HEK293 (cell line): ENCODE data around the gene DOCK4.

Experiments used
- FEZF1 ChIP-seq: fragments of 450-650 bp; formaldehyde crosslinking; IDR thresholded peaks from 2 replicates; pipeline ENCODE4 v1.5.1; 2016; ENCODE audit warnings: missing biosample characterization, missing genetic modification characterization
- HOXD13 ChIP-seq: sonication (generic); formaldehyde crosslinking; IDR thresholded peaks from 2 replicates; pipeline ENCODE4 v1.8.0; 2022; ENCODE audit warnings: missing genetic modification reagents, borderline replicate concordance
- IKZF3 ChIP-seq: fragments of 450-650 bp; IDR thresholded peaks from 2 replicates; pipeline ENCODE4 v1.5.0; 2018; ENCODE audit warnings: missing biosample characterization, mild to moderate bottlenecking, missing genetic modification characterization, moderate library complexity
- MZF1 ChIP-seq: fragments of 450-650 bp; formaldehyde crosslinking; IDR thresholded peaks from 2 replicates; pipeline ENCODE4 v1.5.1; 2017; ENCODE audit warnings: missing biosample characterization, missing genetic modification characterization, borderline replicate concordance
- WT1 ChIP-seq: fragments of 450-650 bp; formaldehyde crosslinking; IDR thresholded peaks from 2 replicates; pipeline ENCODE4 v1.5.1; 2016; ENCODE audit warnings: missing biosample characterization, missing genetic modification characterization
- ZIC2 ChIP-seq: fragments of 450-650 bp; formaldehyde crosslinking; IDR thresholded peaks from 2 replicates; pipeline ENCODE4 v1.5.1; 2016; ENCODE audit warnings: missing biosample characterization, missing genetic modification characterization
- ZNF138 ChIP-seq: fragments of 450-650 bp; formaldehyde crosslinking; IDR thresholded peaks from 2 replicates; pipeline ENCODE4 v1.5.1; 2016; ENCODE audit warnings: missing biosample characterization, missing genetic modification characterization, borderline replicate concordance
- ZNF174 ChIP-seq: fragments of 450-650 bp; formaldehyde crosslinking; IDR thresholded peaks from 2 replicates; pipeline ENCODE4 v1.5.0; 2017; ENCODE audit warnings: missing biosample characterization, mild to moderate bottlenecking, missing genetic modification characterization
- ZNF211 ChIP-seq: fragments of 450-650 bp; formaldehyde crosslinking; IDR thresholded peaks from 2 replicates; pipeline ENCODE4 v1.5.1; 2016; ENCODE audit warnings: low read depth, missing biosample characterization, missing genetic modification characterization
- ZNF274 ChIP-seq, 2 experiments: fragments of 200-500 bp in 1 of 2; fragments of 450-650 bp in 1 of 2; sonication (Bioruptor generic) in 1 of 2; formaldehyde crosslinking in 1 of 2; IDR thresholded peaks; 2 replicates each; pipeline versions ENCODE4 v1.5.1 to v1.6.1; 2014 to 2016; ENCODE audit warnings: borderline replicate concordance in 1 of 2, inconsistent platforms in 1 of 2, low read length in 1 of 2, missing biosample characterization in 1 of 2, missing genetic modification characterization in 1 of 2
- ZNF548 ChIP-seq: fragments of 450-650 bp; formaldehyde crosslinking; IDR thresholded peaks from 2 replicates; pipeline ENCODE4 v1.5.1; 2016; ENCODE audit warnings: missing biosample characterization, missing genetic modification characterization
- ZNF610 ChIP-seq: fragments of 450-650 bp; formaldehyde crosslinking; IDR thresholded peaks from 2 replicates; pipeline ENCODE4 v1.5.1; 2016; ENCODE audit warnings: missing biosample characterization, missing genetic modification characterization, borderline replicate concordance
- ZNF621 ChIP-seq: fragments of 450-650 bp; formaldehyde crosslinking; IDR thresholded peaks from 2 replicates; pipeline ENCODE4 v1.5.1; 2017; ENCODE audit warnings: missing biosample characterization, missing genetic modification characterization
- ZNF624 ChIP-seq: fragments of 450-650 bp; formaldehyde crosslinking; IDR thresholded peaks from 2 replicates; pipeline ENCODE4 v1.5.1; 2017; ENCODE audit warnings: missing biosample characterization, missing genetic modification characterization
- ZNF654 ChIP-seq: fragments of 450-650 bp; formaldehyde crosslinking; IDR thresholded peaks from 2 replicates; pipeline ENCODE4 v1.5.1; 2016; ENCODE audit warnings: low read depth, missing biosample characterization, missing genetic modification characterization
- ZNF777 ChIP-seq: fragments of 450-650 bp; formaldehyde crosslinking; IDR thresholded peaks from 2 replicates; pipeline ENCODE4 v1.5.1; 2017; ENCODE audit warnings: missing biosample characterization, missing genetic modification characterization, borderline replicate concordance
- ZNF792 ChIP-seq: fragments of 450-650 bp; formaldehyde crosslinking; IDR thresholded peaks from 2 replicates; pipeline ENCODE4 v1.5.1; 2016; ENCODE audit warnings: missing biosample characterization, missing genetic modification characterization
- TF ChIP-seq, protein P1 (sequence below): fragments of 450-650 bp; formaldehyde crosslinking; IDR thresholded peaks from 2 replicates; pipeline ENCODE4 v1.5.1; 2017; ENCODE audit warnings: missing biosample characterization, missing genetic modification characterization
- TF ChIP-seq, protein P2 (sequence below): fragments of 450-650 bp; formaldehyde crosslinking; IDR thresholded peaks from 2 replicates; pipeline ENCODE4 v1.5.1; 2017; ENCODE audit warnings: missing biosample characterization, missing genetic modification characterization
- TF ChIP-seq, protein P3 (sequence below): fragments of 450-650 bp; formaldehyde crosslinking; IDR thresholded peaks from 2 replicates; pipeline ENCODE4 v1.5.1; 2016; ENCODE audit warnings: missing biosample characterization, missing genetic modification characterization, borderline replicate concordance
- TF ChIP-seq, protein P4 (sequence below): fragments of 450-650 bp; formaldehyde crosslinking; IDR thresholded peaks from 2 replicates; pipeline ENCODE4 v1.5.1; 2017; ENCODE audit warnings: missing biosample characterization, missing genetic modification characterization
- TF ChIP-seq, protein P5 (sequence below): fragments of 450-650 bp; formaldehyde crosslinking; IDR thresholded peaks from 2 replicates; pipeline ENCODE4 v1.5.1; 2016; ENCODE audit warnings: missing biosample characterization, missing genetic modification characterization
- TF ChIP-seq, protein P6 (sequence below): fragments of 450-650 bp; formaldehyde crosslinking; IDR thresholded peaks from 2 replicates; pipeline ENCODE4 v1.5.1; 2016; ENCODE audit warnings: missing biosample characterization, missing genetic modification characterization, low read depth

Gene DOCK4

DNA sequence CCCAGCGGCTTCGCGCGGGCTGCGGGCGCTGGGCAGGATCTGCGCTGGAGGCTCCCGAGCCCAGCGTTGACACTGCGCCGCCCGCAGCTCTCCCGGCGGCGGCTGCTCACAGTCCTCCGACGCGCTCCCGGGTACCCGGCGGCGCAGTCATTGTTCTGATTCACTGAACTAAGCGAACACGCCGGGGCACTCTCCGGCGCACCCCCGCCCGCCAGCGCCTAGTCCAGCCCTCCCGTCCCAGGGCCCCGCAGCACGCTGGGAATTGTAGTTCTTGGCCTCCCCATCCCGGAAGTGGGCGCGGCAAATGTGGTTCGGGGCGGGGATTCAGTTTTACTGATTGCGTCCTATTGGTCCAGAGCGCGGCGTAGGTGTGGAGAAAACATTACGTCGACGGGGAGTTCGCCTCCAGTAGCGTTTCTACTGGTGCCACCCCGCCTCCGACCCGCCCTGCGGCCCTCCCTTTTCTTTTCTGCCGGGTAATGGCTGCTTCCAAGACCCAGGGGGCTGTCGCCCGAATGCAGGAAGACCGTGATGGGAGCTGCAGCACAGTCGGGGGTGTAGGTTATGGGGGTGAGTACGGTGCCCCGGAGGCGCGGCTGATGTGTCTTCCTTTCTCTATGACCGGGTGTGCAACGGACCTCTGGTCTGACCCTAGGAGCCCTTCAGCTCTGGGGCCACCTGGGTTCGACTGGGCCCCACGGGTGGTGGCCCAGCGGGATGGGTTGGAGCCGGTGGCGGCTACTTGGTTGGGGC lies at the start of gene DOCK4, which contains the start of gene ZNF277 (continued):
- TF ChIP-seq IKZF3 (no peak; the same call in none of the 2 replicates), MZF1 (tag by site-specific recombination) (no peak), FEZF1 (no peak), ZNF548 (tag by site-specific recombination) (no peak), WT1 (tag by site-specific recombination) (peak; percentile 90), ZNF174 (tag by site-specific recombination) (no peak), ZNF624 (tag by site-specific recombination) (no peak), ZNF610 (peak; percentile 62; the same call in 1 of the 2 replicates), ZIC2 (tag by site-specific recombination) (peak; percentile 90), ZNF792 (tag by site-specific recombination) (no peak), ZNF211 (tag by site-specific recombination) (no peak), ZNF777 (tag by site-specific recombination) (0 out of 2 replicates have a peak, but pooled peaks have one; percentile 18), ZNF274 (IDR thresholded peaks at IDR 0.05; ENCODE audit: low read length) (no peak), ZNF274 (tag by site-specific recombination; IDR thresholded peaks at IDR 0.05; ENCODE audit: borderline replicate concordance) (no peak), ZNF138 (tag by site-specific recombination) (no peak), ZNF621 (tag by site-specific recombination) (no peak), HOXD13 (0 out of 2 replicates have a peak, but pooled peaks have one; percentile 44), ZNF654 (tag by site-specific recombination) (no peak)
- TF ChIP-seq, protein P1, sequence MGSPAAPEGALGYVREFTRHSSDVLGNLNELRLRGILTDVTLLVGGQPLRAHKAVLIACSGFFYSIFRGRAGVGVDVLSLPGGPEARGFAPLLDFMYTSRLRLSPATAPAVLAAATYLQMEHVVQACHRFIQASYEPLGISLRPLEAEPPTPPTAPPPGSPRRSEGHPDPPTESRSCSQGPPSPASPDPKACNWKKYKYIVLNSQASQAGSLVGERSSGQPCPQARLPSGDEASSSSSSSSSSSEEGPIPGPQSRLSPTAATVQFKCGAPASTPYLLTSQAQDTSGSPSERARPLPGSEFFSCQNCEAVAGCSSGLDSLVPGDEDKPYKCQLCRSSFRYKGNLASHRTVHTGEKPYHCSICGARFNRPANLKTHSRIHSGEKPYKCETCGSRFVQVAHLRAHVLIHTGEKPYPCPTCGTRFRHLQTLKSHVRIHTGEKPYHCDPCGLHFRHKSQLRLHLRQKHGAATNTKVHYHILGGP: no peak
- TF ChIP-seq, protein P2, sequence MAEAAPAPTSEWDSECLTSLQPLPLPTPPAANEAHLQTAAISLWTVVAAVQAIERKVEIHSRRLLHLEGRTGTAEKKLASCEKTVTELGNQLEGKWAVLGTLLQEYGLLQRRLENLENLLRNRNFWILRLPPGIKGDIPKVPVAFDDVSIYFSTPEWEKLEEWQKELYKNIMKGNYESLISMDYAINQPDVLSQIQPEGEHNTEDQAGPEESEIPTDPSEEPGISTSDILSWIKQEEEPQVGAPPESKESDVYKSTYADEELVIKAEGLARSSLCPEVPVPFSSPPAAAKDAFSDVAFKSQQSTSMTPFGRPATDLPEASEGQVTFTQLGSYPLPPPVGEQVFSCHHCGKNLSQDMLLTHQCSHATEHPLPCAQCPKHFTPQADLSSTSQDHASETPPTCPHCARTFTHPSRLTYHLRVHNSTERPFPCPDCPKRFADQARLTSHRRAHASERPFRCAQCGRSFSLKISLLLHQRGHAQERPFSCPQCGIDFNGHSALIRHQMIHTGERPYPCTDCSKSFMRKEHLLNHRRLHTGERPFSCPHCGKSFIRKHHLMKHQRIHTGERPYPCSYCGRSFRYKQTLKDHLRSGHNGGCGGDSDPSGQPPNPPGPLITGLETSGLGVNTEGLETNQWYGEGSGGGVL (tag by site-specific recombination): no peak
- TF ChIP-seq, protein P3, sequence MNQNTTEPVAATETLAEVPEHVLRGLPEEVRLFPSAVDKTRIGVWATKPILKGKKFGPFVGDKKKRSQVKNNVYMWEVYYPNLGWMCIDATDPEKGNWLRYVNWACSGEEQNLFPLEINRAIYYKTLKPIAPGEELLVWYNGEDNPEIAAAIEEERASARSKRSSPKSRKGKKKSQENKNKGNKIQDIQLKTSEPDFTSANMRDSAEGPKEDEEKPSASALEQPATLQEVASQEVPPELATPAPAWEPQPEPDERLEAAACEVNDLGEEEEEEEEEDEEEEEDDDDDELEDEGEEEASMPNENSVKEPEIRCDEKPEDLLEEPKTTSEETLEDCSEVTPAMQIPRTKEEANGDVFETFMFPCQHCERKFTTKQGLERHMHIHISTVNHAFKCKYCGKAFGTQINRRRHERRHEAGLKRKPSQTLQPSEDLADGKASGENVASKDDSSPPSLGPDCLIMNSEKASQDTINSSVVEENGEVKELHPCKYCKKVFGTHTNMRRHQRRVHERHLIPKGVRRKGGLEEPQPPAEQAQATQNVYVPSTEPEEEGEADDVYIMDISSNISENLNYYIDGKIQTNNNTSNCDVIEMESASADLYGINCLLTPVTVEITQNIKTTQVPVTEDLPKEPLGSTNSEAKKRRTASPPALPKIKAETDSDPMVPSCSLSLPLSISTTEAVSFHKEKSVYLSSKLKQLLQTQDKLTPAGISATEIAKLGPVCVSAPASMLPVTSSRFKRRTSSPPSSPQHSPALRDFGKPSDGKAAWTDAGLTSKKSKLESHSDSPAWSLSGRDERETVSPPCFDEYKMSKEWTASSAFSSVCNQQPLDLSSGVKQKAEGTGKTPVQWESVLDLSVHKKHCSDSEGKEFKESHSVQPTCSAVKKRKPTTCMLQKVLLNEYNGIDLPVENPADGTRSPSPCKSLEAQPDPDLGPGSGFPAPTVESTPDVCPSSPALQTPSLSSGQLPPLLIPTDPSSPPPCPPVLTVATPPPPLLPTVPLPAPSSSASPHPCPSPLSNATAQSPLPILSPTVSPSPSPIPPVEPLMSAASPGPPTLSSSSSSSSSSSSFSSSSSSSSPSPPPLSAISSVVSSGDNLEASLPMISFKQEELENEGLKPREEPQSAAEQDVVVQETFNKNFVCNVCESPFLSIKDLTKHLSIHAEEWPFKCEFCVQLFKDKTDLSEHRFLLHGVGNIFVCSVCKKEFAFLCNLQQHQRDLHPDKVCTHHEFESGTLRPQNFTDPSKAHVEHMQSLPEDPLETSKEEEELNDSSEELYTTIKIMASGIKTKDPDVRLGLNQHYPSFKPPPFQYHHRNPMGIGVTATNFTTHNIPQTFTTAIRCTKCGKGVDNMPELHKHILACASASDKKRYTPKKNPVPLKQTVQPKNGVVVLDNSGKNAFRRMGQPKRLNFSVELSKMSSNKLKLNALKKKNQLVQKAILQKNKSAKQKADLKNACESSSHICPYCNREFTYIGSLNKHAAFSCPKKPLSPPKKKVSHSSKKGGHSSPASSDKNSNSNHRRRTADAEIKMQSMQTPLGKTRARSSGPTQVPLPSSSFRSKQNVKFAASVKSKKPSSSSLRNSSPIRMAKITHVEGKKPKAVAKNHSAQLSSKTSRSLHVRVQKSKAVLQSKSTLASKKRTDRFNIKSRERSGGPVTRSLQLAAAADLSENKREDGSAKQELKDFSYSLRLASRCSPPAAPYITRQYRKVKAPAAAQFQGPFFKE (tag by site-specific recombination): no peak
- TF ChIP-seq, protein P4, sequence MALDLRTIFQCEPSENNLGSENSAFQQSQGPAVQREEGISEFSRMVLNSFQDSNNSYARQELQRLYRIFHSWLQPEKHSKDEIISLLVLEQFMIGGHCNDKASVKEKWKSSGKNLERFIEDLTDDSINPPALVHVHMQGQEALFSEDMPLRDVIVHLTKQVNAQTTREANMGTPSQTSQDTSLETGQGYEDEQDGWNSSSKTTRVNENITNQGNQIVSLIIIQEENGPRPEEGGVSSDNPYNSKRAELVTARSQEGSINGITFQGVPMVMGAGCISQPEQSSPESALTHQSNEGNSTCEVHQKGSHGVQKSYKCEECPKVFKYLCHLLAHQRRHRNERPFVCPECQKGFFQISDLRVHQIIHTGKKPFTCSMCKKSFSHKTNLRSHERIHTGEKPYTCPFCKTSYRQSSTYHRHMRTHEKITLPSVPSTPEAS (tag by site-specific recombination): no peak; the same call in 1 of the 2 replicates
- TF ChIP-seq, protein P5, sequence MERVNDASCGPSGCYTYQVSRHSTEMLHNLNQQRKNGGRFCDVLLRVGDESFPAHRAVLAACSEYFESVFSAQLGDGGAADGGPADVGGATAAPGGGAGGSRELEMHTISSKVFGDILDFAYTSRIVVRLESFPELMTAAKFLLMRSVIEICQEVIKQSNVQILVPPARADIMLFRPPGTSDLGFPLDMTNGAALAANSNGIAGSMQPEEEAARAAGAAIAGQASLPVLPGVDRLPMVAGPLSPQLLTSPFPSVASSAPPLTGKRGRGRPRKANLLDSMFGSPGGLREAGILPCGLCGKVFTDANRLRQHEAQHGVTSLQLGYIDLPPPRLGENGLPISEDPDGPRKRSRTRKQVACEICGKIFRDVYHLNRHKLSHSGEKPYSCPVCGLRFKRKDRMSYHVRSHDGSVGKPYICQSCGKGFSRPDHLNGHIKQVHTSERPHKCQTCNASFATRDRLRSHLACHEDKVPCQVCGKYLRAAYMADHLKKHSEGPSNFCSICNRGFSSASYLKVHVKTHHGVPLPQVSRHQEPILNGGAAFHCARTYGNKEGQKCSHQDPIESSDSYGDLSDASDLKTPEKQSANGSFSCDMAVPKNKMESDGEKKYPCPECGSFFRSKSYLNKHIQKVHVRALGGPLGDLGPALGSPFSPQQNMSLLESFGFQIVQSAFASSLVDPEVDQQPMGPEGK: peak; percentile 83
- TF ChIP-seq, protein P6, sequence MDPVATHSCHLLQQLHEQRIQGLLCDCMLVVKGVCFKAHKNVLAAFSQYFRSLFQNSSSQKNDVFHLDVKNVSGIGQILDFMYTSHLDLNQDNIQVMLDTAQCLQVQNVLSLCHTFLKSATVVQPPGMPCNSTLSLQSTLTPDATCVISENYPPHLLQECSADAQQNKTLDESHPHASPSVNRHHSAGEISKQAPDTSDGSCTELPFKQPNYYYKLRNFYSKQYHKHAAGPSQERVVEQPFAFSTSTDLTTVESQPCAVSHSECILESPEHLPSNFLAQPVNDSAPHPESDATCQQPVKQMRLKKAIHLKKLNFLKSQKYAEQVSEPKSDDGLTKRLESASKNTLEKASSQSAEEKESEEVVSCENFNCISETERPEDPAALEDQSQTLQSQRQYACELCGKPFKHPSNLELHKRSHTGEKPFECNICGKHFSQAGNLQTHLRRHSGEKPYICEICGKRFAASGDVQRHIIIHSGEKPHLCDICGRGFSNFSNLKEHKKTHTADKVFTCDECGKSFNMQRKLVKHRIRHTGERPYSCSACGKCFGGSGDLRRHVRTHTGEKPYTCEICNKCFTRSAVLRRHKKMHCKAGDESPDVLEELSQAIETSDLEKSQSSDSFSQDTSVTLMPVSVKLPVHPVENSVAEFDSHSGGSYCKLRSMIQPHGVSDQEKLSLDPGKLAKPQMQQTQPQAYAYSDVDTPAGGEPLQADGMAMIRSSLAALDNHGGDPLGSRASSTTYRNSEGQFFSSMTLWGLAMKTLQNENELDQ (tag by site-specific recombination): no peak
